GM06990 (cell line): ENCODE data around the gene ANO1.

Experiments
- DNase-seq: peaks from one replicate; pipeline ENCODE4 v3.0.0-alpha.2; 2011; ENCODE audit not compliant: insufficient read length; ENCODE audit errors: extremely low read depth
- H3K27me3 ChIP-seq: replicated peaks from 2 replicates; pipeline ENCODE4 v1.6.0; 2011; ENCODE audit warnings: low read length; ENCODE audit not compliant: control insufficient read depth, insufficient read depth
- H3K36me3 ChIP-seq: 2 replicates; pipeline ENCODE4 v1.5.1; 2011; ENCODE audit warnings: low read length; ENCODE audit not compliant: control insufficient read depth, insufficient read depth
- H3K4me3 ChIP-seq: replicated peaks from 2 replicates; pipeline ENCODE4 v1.5.1; 2011; ENCODE audit warnings: low read depth, mild to moderate bottlenecking, control low read depth, low read length
- TF ChIP-seq, protein P1 (sequence below): IDR thresholded peaks from 2 replicates; pipeline ENCODE4 v1.5.1; 2011; ENCODE audit warnings: low read length, control low read depth, mild to moderate bottlenecking, inconsistent platforms; ENCODE audit not compliant: insufficient read depth, poor library complexity, severe bottlenecking

ANO1 gene

GRCh38 chr11:70202920-70203750 is 125.0 kb downstream of the ANO1 start, which contains the start of gene FADD:
Gene FADD (plus strand): TSS chr11:70203296. CDS start chr11:70203460, 164 bp downstream.
- peaks cover 22% of the 10 kb centered on the region for H3K36me3 ChIP-seq
- DNase-seq = peak; percentile 98
- TF ChIP-seq, protein P1, sequence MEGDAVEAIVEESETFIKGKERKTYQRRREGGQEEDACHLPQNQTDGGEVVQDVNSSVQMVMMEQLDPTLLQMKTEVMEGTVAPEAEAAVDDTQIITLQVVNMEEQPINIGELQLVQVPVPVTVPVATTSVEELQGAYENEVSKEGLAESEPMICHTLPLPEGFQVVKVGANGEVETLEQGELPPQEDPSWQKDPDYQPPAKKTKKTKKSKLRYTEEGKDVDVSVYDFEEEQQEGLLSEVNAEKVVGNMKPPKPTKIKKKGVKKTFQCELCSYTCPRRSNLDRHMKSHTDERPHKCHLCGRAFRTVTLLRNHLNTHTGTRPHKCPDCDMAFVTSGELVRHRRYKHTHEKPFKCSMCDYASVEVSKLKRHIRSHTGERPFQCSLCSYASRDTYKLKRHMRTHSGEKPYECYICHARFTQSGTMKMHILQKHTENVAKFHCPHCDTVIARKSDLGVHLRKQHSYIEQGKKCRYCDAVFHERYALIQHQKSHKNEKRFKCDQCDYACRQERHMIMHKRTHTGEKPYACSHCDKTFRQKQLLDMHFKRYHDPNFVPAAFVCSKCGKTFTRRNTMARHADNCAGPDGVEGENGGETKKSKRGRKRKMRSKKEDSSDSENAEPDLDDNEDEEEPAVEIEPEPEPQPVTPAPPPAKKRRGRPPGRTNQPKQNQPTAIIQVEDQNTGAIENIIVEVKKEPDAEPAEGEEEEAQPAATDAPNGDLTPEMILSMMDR = no peak
- H3K27me3 ChIP-seq = no peaks in the 10 kb centered on the region
- H3K4me3 ChIP-seq = peak within 1 kb of the TSS; percentile 100

GRCh38 chr11:70203751-70204465 is 125.8 kb downstream of the ANO1 start:
- TF ChIP-seq, protein P1 = no peak
- Histone ChIP-seq H3K4me3 (peak overlapping the region; percentile 100), H3K27me3 (no peaks in the 10 kb centered on the region), H3K36me3 (peaks cover 24% of the 10 kb centered on the region)
- DNase-seq = peak; percentile 69

- TF ChIP-seq, protein P1 = no peak
- peak overlapping the region; percentile 100 for H3K4me3 ChIP-seq
- H3K36me3 ChIP-seq = peaks cover 27% of the 10 kb centered on the region
- no peak for DNase-seq
- H3K27me3 ChIP-seq = no peaks in the 10 kb centered on the region
These were observed 126.3 kb downstream of the ANO1 start for GRCh38 chr11:70204466-70204799.

GRCh38 chr11:70205049-70205725 is 127.1 kb downstream of the ANO1 start:
- Histone ChIP-seq H3K27me3 (no peaks in the 10 kb centered on the region), H3K4me3 (peak overlapping the region; percentile 100), H3K36me3 (peaks cover 27% of the 10 kb centered on the region)
- TF ChIP-seq, protein P1 = no peak
- DNase-seq = no peak

DNA sequence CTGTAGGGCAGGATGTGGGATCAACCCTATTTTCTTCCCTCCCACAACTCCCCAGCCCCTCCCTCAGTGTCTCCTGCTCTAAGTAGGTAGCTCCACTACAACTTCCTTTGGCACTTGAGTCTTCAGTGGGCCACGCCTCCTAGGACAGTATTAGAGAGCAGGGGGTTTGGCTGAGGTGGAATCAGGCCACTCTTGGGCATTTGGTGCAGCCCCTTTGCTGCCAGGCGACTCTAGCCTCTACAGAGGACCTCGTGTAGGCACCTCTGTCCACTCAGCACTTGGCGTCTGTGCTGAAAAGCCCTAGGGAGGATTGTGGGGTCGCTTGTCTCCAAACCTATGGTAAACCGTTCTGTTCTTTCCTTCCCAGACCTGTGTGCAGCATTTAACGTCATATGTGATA is 127.6 kb downstream of the ANO1 start:
- TF ChIP-seq, protein P1 = no peak
- Histone ChIP-seq H3K27me3 (no peaks in the 10 kb centered on the region), H3K4me3 (no peak overlapping the region), H3K36me3 (peaks cover 27% of the 10 kb centered on the region)
- DNase-seq = no peak
